ENCODE data around the gene STAG3.
"Not testable (repeated sequence)": the region's sequence is repeated elsewhere in the genome, so short reads cannot be mapped to it uniquely, and the experiment has no call there.

Gene STAG3

GRCh38 chr7:100177045-100178001 is at the start of gene STAG3, which contains the start of gene GPC2:
TSS of gene STAG3 (plus strand) at chr7:100177918. CDS start at chr7:100180557, 2,639 bp downstream.
TSS of gene GPC2 (minus strand) at chr7:100177381. CDS start at chr7:100177199, 182 bp downstream.
- peak; percentile 98 for DNase-seq

GRCh38 chr7:100128637-100128963 is 49.1 kb upstream of the STAG3 start:
- DNase-seq: no peak

- DNase-seq: not testable (repeated sequence)
These were observed 47.5 kb upstream of the STAG3 start for GRCh38 chr7:100130220-100130607.

GRCh38 chr7:100130608-100131453 is 46.9 kb upstream of the STAG3 start:
- peak; percentile 79 for DNase-seq

GRCh38 chr7:100132126-100132525 is 45.6 kb upstream of the STAG3 start:
- no peak for DNase-seq

GRCh38 chr7:100132697-100133151 is 45.0 kb upstream of the STAG3 start:
- DNase-seq: peak; percentile 73

- DNase-seq: no peak
These were observed 39.6 kb upstream of the STAG3 start for GRCh38 chr7:100137851-100138760.

GRCh38 chr7:100141555-100141949 is 36.2 kb upstream of the STAG3 start:
- DNase-seq: no peak

GRCh38 chr7:100142461-100142860 is 35.3 kb upstream of the STAG3 start:
- no peak for DNase-seq

GRCh38 chr7:100146350-100146749 is 31.4 kb upstream of the STAG3 start:
- not testable (repeated sequence) for DNase-seq

- DNase-seq: no peak
These were observed 30.4 kb upstream of the STAG3 start for GRCh38 chr7:100147278-100147677.

- no peak for DNase-seq
These were observed 29.5 kb upstream of the STAG3 start for GRCh38 chr7:100148225-100148558.

- peak; percentile 100 for DNase-seq
These were observed 29.0 kb upstream of the STAG3 start, which contains the start of gene LAMTOR4 for GRCh38 chr7:100148559-100149328. TSS of gene LAMTOR4 (plus strand) at chr7:100148918. CDS start at chr7:100148973, 55 bp downstream.

GRCh38 chr7:100152404-100152803 is 25.3 kb upstream of the STAG3 start:
- no peak for DNase-seq

GRCh38 chr7:100152937-100153666 is 24.6 kb upstream of the STAG3 start:
- DNase-seq: no peak

GRCh38 chr7:100153708-100154535 is 23.8 kb upstream of the STAG3 start:
- DNase-seq: no peak

GRCh38 chr7:100154651-100155491 is 22.8 kb upstream of the STAG3 start:
- no peak for DNase-seq

GRCh38 chr7:100155553-100156317 is 22.0 kb upstream of the STAG3 start:
- DNase-seq: no peak
